Measurements from ENCODE around the gene TMPRSS13.
"Not testable (repeated sequence)": the region's sequence is repeated elsewhere in the genome, so short reads cannot be mapped to it uniquely, and the experiment has no call there.

Gene TMPRSS13

GRCh38 chr11:117950993-117951961, 22.1 kb upstream of the TMPRSS13 start:
- DNase-seq (ENCODE audit: low read depth): no peak

- no peak for DNase-seq (ENCODE audit: low read depth)
Measured at GRCh38 chr11:117950301-117950700, 21.1 kb upstream of the TMPRSS13 start.

- no peak for DNase-seq (ENCODE audit: low read depth)
Measured at GRCh38 chr11:117949062-117949461, 19.9 kb upstream of the TMPRSS13 start.

- DNase-seq (ENCODE audit: low read depth): not testable (repeated sequence)
Measured at GRCh38 chr11:117948466-117948865, 19.3 kb upstream of the TMPRSS13 start.

GRCh38 chr11:117947751-117948150, 18.5 kb upstream of the TMPRSS13 start:
- DNase-seq (ENCODE audit: low read depth): not testable (repeated sequence)

GRCh38 chr11:117946842-117947526, 17.8 kb upstream of the TMPRSS13 start:
- DNase-seq (ENCODE audit: low read depth): peak; percentile 91

GRCh38 chr11:117946156-117946841, 17.1 kb upstream of the TMPRSS13 start:
- DNase-seq (ENCODE audit: low read depth): no peak

- no peak for DNase-seq (ENCODE audit: low read depth)
Measured at GRCh38 chr11:117945047-117945810, 16.0 kb upstream of the TMPRSS13 start.

- no peak for DNase-seq (ENCODE audit: low read depth)
Measured at GRCh38 chr11:117944554-117944953, 15.4 kb upstream of the TMPRSS13 start.

GRCh38 chr11:117941976-117942654, 12.9 kb upstream of the TMPRSS13 start:
- DNase-seq (ENCODE audit: low read depth): no peak

GRCh38 chr11:117941163-117941707, 12.0 kb upstream of the TMPRSS13 start:
- DNase-seq (ENCODE audit: low read depth): no peak

- DNase-seq (ENCODE audit: low read depth): no peak
Measured at GRCh38 chr11:117940736-117941135, 11.5 kb upstream of the TMPRSS13 start.

GRCh38 chr11:117936973-117937372, 7.8 kb upstream of the TMPRSS13 start:
- DNase-seq (ENCODE audit: low read depth): no peak

GRCh38 chr11:117934526-117935307, 5.5 kb upstream of the TMPRSS13 start:
- no peak for DNase-seq (ENCODE audit: low read depth)

GRCh38 chr11:117933930-117934329, 4.7 kb upstream of the TMPRSS13 start:
- no peak for DNase-seq (ENCODE audit: low read depth)

GRCh38 chr11:117933475-117933874, 4.3 kb upstream of the TMPRSS13 start:
- DNase-seq (ENCODE audit: low read depth): no peak

- no peak for DNase-seq (ENCODE audit: low read depth)
Measured at GRCh38 chr11:117932947-117933346, 3.7 kb upstream of the TMPRSS13 start.

- no peak for DNase-seq (ENCODE audit: low read depth)
Measured at GRCh38 chr11:117932426-117932825, 3.2 kb upstream of the TMPRSS13 start.

- no peak for DNase-seq (ENCODE audit: low read depth)
Measured at GRCh38 chr11:117931971-117932370, 2.8 kb upstream of the TMPRSS13 start.

GRCh38 chr11:117931331-117931950, 2.2 kb upstream of the TMPRSS13 start:
- DNase-seq (ENCODE audit: low read depth): no peak

Data from EH (cell line).